NCI-H2196 (cell line): ENCODE measurements around the gene RBM12.

Experiments
- DNase-seq: peaks from one replicate; lab custom pipeline; 2025; ENCODE audit not compliant: unreplicated experiment; lab: John Stamatoyannopoulos, UW

The RBM12 gene

GRCh38 chr20:35654415-35654814, 10.3 kb downstream of the RBM12 start:
- no peak for DNase-seq

- DNase-seq: no peak
Measured at GRCh38 chr20:35653893-35654292, 10.8 kb downstream of the RBM12 start.

GRCh38 chr20:35653430-35653734, 11.3 kb downstream of the RBM12 start:
- no peak for DNase-seq

GRCh38 chr20:35652641-35653429, 11.9 kb downstream of the RBM12 start:
- no peak for DNase-seq

- DNase-seq: no peak
Measured at GRCh38 chr20:35651958-35652357, 12.7 kb downstream of the RBM12 start.

- DNase-seq: no peak
Measured at GRCh38 chr20:35650632-35651031, 14.1 kb downstream of the RBM12 start.

GRCh38 chr20:35648836-35649235, 15.9 kb downstream of the RBM12 start:
- peak; percentile 25 for DNase-seq

- DNase-seq: no peak
Measured at GRCh38 chr20:35644806-35645205, 19.9 kb downstream of the RBM12 start.

- no peak for DNase-seq
Measured at GRCh38 chr20:35643045-35643444, 21.7 kb downstream of the RBM12 start.

- DNase-seq: no peak
Measured at GRCh38 chr20:35641743-35642142, 23.0 kb downstream of the RBM12 start.

GRCh38 chr20:35640724-35641123, 24.0 kb downstream of the RBM12 start:
- DNase-seq: no peak

- DNase-seq: no peak
Measured at GRCh38 chr20:35638751-35639150, 25.9 kb downstream of the RBM12 start.

GRCh38 chr20:35637276-35637675, 27.4 kb downstream of the RBM12 start:
- DNase-seq: no peak

GRCh38 chr20:35636095-35636494, 28.6 kb downstream of the RBM12 start:
- DNase-seq: no peak

GRCh38 chr20:35635652-35636051, 29.0 kb downstream of the RBM12 start:
- no peak for DNase-seq

- no peak for DNase-seq
Measured at GRCh38 chr20:35632539-35633115, 32.1 kb downstream of the RBM12 start.

GRCh38 chr20:35630636-35631035, 34.1 kb downstream of the RBM12 start:
- DNase-seq: no peak

GRCh38 chr20:35629427-35630145, 35.1 kb downstream of the RBM12 start:
- DNase-seq: no peak

- DNase-seq: no peak
Measured at GRCh38 chr20:35627121-35627520, 37.6 kb downstream of the RBM12 start.

GRCh38 chr20:35626386-35627001, 38.2 kb downstream of the RBM12 start:
- DNase-seq: no peak

GRCh38 chr20:35625584-35626385, 38.9 kb downstream of the RBM12 start:
- no peak for DNase-seq
